GM21528 (cell line): ENCODE data around the gene OSBPL5.

ENCODE experiments used
- ATAC-seq: cut with Tn5 transposase; IDR thresholded peaks from one replicate; pipeline ENCODE4 v1.9.1; 2021; ENCODE audit warnings: mild to moderate bottlenecking, moderate library complexity; ENCODE audit not compliant: unreplicated experiment, low FRiP score

Gene OSBPL5

GRCh38 chr11:3091081-3091845 is 73.8 kb downstream of the OSBPL5 start:
- ATAC-seq = no peak

- ATAC-seq = no peak
These were observed 74.8 kb downstream of the OSBPL5 start for GRCh38 chr11:3090096-3090901.

DNA sequence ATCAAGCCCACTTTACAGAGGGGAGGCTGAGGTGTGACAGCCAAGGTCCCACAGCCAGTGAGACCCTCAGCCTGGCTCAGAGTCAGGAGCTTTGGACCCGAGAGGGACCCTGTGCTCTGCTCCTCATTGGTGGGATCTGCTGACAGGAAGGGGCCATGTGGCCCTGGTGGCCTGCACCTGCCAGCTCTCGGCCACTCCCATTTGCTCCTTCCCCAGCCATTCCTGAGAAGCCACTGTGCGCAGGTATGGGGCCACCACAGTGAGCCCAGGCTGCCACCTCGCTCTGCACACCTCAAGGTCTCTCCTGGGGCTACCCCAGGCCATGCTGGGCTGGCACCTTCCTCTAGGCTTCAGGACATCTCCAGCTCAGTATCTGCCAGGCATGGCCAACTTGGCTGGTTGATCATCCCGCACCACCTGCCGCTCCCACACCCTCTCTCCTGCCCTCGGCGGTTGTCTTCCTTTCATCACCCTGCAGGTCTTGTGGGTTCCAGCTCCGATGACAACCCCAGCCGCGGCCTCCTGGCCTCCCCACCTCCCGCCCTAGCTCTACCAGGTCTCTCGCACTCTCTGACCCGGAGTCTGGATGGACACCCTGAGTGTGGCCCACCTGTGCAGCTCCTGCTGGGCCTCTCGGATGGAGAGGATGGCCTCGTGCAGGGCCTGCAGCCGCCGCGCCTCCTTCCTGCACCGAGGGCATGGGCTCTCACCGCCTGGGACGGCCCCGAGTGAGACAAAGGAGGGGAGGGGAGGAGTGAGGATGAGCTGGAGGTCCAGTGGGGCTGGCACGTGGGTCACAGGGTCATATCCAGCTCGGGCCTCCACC is 75.7 kb downstream of the OSBPL5 start:
- no peak for ATAC-seq

- no peak for ATAC-seq
These were observed 76.3 kb downstream of the OSBPL5 start for GRCh38 chr11:3088806-3089205.

DNA sequence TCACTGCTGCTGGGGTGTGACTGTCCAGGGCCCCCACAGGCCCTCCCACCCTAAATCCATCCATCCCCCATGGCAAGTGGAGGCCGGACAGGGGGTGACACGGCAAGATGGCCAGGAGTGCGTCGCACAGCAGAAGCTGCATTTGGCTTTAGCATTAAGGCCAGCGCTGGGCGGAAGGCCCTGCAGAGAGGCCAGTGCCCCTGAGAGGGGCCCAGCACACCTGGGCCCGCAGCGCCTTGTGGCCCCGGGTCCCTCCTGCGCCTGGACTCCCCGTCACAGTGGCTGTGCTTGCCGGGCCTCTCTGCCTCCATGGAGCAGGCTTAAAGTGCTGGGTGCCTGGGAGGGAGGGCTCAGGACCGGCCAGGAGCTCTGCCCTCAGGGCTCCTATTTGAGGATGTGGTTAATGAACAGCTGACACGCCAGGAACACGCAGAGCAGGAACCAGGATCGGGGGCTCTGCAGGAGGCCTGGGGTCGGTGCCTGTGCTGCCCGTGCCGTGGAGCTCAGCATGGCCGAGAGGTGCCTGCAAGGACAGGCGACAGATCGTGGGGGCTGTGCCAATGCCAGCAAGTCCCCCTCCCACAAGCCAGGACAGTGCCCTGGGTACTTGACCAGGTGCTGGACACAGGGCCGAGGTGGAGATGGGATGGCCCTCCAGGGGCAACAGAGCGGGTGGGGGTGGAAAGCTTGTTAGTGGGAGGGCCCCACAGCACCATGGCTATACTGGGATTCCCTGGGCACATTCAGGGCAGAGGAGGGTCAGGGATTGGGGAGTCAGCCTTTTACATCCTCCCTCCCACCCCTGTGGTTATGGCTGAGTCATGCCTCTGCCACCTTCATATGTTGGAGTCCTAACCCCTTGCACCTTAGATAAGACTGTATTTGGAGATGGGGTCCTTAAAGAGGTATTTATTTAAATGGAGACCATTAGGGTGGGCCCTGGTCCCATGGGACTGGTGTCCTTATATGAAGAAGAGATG is 77.0 kb downstream of the OSBPL5 start:
- ATAC-seq = no peak

- no peak for ATAC-seq
These were observed 77.7 kb downstream of the OSBPL5 start for GRCh38 chr11:3087373-3087772.

- no peak for ATAC-seq
These were observed 78.4 kb downstream of the OSBPL5 start for GRCh38 chr11:3086671-3087150.

- ATAC-seq = no peak
These were observed 79.0 kb downstream of the OSBPL5 start for GRCh38 chr11:3086114-3086513.

GRCh38 chr11:3085052-3085451 is 80.1 kb downstream of the OSBPL5 start:
- ATAC-seq = no peak

- no peak for ATAC-seq
These were observed 81.8 kb downstream of the OSBPL5 start for GRCh38 chr11:3083321-3083720.

DNA sequence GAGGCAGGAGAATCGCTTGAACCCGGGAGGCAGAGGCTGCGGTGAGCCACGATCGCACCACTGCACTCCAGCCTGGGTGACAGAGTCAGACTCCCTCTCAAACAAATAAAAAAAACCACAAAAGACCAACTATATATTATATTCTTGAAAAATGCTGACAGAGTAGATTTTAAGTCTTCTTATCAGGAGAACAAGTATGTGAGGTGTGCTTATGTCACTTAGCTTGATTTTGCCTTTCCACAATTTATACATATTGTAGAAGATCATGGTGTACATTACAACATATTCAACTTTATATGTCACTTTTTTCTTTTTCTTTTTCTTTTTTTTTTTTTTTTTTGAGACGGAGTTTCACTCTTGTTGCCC is 83.7 kb downstream of the OSBPL5 start:
- no peak for ATAC-seq

DNA sequence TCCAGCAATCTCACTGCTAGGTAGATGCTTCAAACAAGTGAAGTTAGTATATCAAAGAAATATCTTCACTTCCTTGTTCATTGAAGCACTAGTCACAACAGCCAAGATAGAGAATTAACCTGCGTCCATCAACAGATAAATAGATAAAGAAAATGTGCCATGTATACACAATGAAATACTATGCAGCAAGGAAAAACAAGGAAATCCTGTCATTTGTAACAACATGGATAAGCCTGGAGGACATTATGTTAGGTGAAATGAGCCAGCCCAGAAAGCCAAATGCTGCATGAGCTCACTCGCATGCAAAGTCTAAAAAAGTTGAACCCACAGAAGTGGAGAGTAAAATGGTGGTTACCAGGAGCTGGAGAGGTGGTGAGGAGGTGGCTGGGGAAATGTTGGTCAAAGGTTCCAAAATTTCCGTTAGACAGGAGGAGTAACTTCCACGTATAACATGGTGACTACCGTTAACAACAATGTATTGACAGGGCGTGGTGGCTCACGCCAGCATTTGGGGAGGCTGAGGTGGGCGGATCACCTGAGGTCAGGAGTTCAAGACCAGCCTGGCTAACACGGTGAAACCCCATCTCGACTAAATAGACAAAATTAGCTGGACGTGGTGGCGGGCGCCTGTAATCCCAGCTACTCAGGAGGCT is 84.3 kb downstream of the OSBPL5 start:
- ATAC-seq = no peak

- no peak for ATAC-seq
These were observed 85.0 kb downstream of the OSBPL5 start for GRCh38 chr11:3080104-3080503.

- no peak for ATAC-seq
These were observed 87.2 kb downstream of the OSBPL5 start for GRCh38 chr11:3077846-3078440.

DNA sequence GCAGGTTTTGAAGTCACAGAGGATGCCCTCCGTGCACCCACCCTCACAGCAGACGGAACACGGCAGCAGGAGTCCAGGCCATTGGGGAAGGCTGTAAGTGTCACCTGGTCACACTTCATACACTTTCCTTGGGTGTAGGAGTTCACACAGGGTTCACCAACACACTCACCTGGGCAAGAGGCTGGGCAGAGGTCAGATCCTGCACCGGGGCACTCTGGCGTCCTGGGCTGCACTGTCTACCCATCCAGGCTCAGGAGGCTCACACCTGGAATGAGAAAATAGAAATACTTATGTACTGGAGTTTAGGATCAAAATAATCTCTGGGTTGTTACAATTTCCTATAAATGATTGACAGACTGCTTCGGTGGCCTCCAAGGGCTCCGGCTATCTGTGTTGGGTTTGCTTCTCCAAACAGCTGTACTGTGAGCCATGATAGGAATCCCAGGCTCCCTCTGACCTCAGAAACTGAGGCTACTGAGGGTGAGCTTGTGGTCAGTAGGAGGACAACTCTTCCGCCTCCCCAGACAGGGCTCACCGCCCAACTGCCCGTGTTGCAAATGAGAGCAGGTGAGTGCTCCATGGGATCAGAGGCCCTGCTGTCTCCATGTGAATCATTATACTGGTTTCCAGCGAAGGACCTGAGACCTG is 87.8 kb downstream of the OSBPL5 start:
- no peak for ATAC-seq

DNA sequence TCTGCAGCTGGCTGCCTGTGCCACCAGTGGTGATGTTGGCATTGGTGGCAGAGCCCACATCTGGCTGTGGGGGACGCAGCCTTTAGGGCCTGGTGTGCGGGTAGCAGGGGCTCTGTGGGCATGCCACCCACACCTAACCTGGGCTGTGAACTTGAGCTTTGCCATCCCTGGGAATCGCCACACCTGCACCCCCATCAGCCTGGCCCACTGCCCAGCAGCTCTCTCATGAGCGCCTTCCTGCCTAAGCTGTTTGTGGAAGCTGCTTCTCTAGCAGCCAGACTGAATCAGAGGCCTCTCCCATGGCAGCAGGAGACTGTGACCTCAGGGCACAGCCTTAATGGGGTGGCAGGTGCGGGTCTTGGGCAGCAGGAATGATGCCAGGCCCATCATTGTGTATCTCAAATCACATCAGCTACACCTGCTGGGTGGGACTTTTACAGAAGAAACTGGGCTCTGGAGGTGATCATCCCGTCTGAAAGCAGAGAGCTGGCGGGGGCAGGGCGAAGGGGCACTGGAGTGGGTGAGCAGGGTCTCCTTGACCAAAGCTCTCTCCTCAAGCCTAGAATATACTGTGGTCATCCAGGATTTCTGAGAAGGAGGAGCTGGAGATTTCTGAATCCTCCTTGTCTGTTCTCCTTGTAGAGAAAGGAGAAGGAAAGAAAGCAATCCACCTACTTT is 90.1 kb downstream of the OSBPL5 start:
- ATAC-seq = no peak

GRCh38 chr11:3073029-3073435 is 92.1 kb downstream of the OSBPL5 start:
- ATAC-seq = no peak

DNA sequence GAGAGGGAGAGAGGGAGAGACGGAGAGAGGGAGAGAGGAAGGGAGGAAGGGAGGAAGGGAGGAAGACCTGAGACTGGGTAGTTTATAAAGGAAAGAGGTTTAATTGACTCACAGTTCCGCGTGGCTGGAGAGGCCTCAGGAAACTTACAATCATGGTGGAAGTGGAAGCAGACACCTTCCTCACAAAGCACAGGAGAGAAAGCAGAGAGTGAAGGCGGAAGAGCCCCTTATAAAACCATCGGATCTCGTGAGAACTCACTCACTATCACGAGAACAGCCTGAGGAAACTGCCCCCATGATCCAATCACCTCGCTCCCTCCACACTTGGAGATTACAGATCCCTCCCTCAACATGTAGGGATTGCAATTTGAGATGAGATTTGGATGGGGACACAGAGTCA is 95.7 kb downstream of the OSBPL5 start:
- ATAC-seq = no peak
